IMR-90 (cell line): ENCODE data around the gene NRARP. TPM values are rescaled to one million over a fixed set of nuclear protein-coding genes. Genes with fewer than 3 reads are reported as not detected.

ENCODE experiments used
- ATAC-seq: fragments of 200-7000 bp; cut with Tn5 transposase; 2 replicates; pipeline ENCODE4 v1.9.1; 2020; ENCODE audit warnings: low read depth, mild to moderate bottlenecking, moderate library complexity
- BruUV-seq: library from RNA; stranded (reverse); fragments of 400-500 nt; replicated peaks from 2 replicates; lab custom pipeline; 2021; lab: Mats Ljungman, UMichigan
- CTCF ChIA-PET: fragments of 300-600 bp; formaldehyde crosslinking; extraction: SDS; loops from one replicate; lab custom pipeline; 2021; ENCODE audit warnings: antibody characterized with exemption; lab: Yijun Ruan, JAX
- POLR2A ChIA-PET: fragments of 300-600 bp; sonication (Branson Sonifier 250); formaldehyde crosslinking; loops from one replicate; lab custom pipeline; 2022; ENCODE audit warnings: antibody characterized with exemption; ENCODE audit not compliant: unreplicated experiment; lab: Charles Lee
- DNase-seq: peaks from one replicate; pipeline ENCODE4 v3.0.0; 2013
- H2AFZ ChIP-seq: replicated peaks from 2 replicates; pipeline ENCODE3; 2013; ENCODE audit warnings: low read length, mild to moderate bottlenecking; ENCODE audit not compliant: poor library complexity
- H2AK5ac ChIP-seq: 2 replicates; pipeline ENCODE4 v1.6.1; 2013; ENCODE audit warnings: low read depth, low read length, inconsistent platforms
- H2AK9ac ChIP-seq: replicated peaks from 2 replicates; pipeline ENCODE3; 2013; ENCODE audit warnings: mild to moderate bottlenecking, low read depth, low read length, moderate library complexity; ENCODE audit not compliant: poor library complexity
- H2BK120ac ChIP-seq: 2 replicates; pipeline ENCODE4 v1.6.1; 2013; ENCODE audit warnings: low read depth, low read length, inconsistent platforms
- H2BK15ac ChIP-seq: 3 replicates; pipeline ENCODE4 v1.6.1; 2013; ENCODE audit warnings: low read depth, low read length, inconsistent platforms
- H2BK20ac ChIP-seq: 2 replicates; pipeline ENCODE4 v1.6.1; 2013; ENCODE audit warnings: low read depth, mild to moderate bottlenecking, inconsistent platforms, low read length, moderate library complexity
- H2BK5ac ChIP-seq: 2 replicates; pipeline ENCODE4 v1.6.1; 2013; ENCODE audit warnings: mild to moderate bottlenecking, low read depth, low read length, inconsistent platforms; ENCODE audit not compliant: poor library complexity, severe bottlenecking
- H3K14ac ChIP-seq: replicated peaks from 2 replicates; pipeline ENCODE4 v1.6.1; 2013; ENCODE audit warnings: low read depth, low read length, inconsistent platforms
- H3K18ac ChIP-seq: 2 replicates; pipeline ENCODE4 v1.6.1; 2013; ENCODE audit warnings: low read depth, low read length, control low read depth
- H3K23ac ChIP-seq: 2 replicates; pipeline ENCODE4 v1.6.1; 2013; ENCODE audit warnings: low read depth, low read length, inconsistent platforms
- H3K27ac ChIP-seq: 2 replicates; pipeline ENCODE4 v1.5.1; 2013; ENCODE audit warnings: mild to moderate bottlenecking, control low read depth, low read length; ENCODE audit not compliant: insufficient read depth
- H3K27me3 ChIP-seq: 2 replicates; pipeline ENCODE4 v1.6.1; 2013; ENCODE audit warnings: low read length; ENCODE audit not compliant: control insufficient read depth, insufficient read depth
- H3K36me3 ChIP-seq: 2 replicates; pipeline ENCODE4 v1.6.1; 2013; ENCODE audit warnings: low read length, mixed read lengths; ENCODE audit not compliant: control insufficient read depth, insufficient read depth
- H3K4ac ChIP-seq: 2 replicates; pipeline ENCODE4 v1.6.1; 2013; ENCODE audit warnings: low read depth, low read length, inconsistent platforms
- H3K4me1 ChIP-seq: 2 replicates; pipeline ENCODE4 v1.6.1; 2013; ENCODE audit warnings: low read length, mixed read lengths; ENCODE audit not compliant: control insufficient read depth, insufficient read depth
- H3K4me2 ChIP-seq: 2 replicates; pipeline ENCODE4 v1.6.1; 2013; ENCODE audit warnings: low read depth, mild to moderate bottlenecking, control low read depth, low read length, moderate library complexity
- H3K4me3 ChIP-seq: 2 replicates; pipeline ENCODE4 v1.5.1; 2013; ENCODE audit warnings: low read depth, mild to moderate bottlenecking, control low read depth, low read length, moderate library complexity; ENCODE audit not compliant: insufficient read depth
- H3K56ac ChIP-seq: 2 replicates; pipeline ENCODE4 v1.6.1; 2013; ENCODE audit warnings: low read length, inconsistent platforms; ENCODE audit not compliant: insufficient read depth; ENCODE audit errors: extremely low read depth
- H3K79me1 ChIP-seq, 2 experiments: 2 replicates each; pipeline ENCODE4 v1.6.1; 2013; ENCODE audit warnings: low read length in 2 of 2, inconsistent platforms in 1 of 2, low read depth in 1 of 2
- H3K9ac ChIP-seq: 2 replicates; pipeline ENCODE4 v1.6.1; 2013; ENCODE audit warnings: low read depth, low read length, control low read depth
- H3K9me1 ChIP-seq: 2 replicates; pipeline ENCODE4 v1.6.1; 2013; ENCODE audit warnings: low read length, inconsistent platforms; ENCODE audit not compliant: insufficient read depth
- H3K9me3 ChIP-seq: 2 replicates; pipeline ENCODE4 v1.6.1; 2013; ENCODE audit warnings: low read length; ENCODE audit not compliant: control insufficient read depth, insufficient read depth
- H4K20me1 ChIP-seq: 2 replicates; pipeline ENCODE4 v1.6.1; 2013; ENCODE audit warnings: low read length, inconsistent platforms; ENCODE audit not compliant: insufficient read depth
- H4K5ac ChIP-seq: 2 replicates; pipeline ENCODE4 v1.6.1; 2013; ENCODE audit warnings: mild to moderate bottlenecking, low read depth, low read length, control low read depth
- H4K8ac ChIP-seq, 2 experiments: 2 replicates each; pipeline ENCODE4 v1.6.1; 2013; ENCODE audit warnings: low read depth in 2 of 2, low read length in 2 of 2, control low read depth in 1 of 2, inconsistent platforms in 1 of 2
- H4K91ac ChIP-seq: 2 replicates; pipeline ENCODE4 v1.6.1; 2013; ENCODE audit warnings: low read depth, low read length, inconsistent platforms; ENCODE audit not compliant: insufficient read depth
- MAFK ChIP-seq: IDR thresholded peaks from 2 replicates; pipeline ENCODE4 v1.6.1; 2012; ENCODE audit warnings: low read depth, low read length, improper control_type of control experiment
- POLR2A ChIP-seq: IDR thresholded peaks from 2 replicates; pipeline ENCODE4 v1.6.1; 2012; ENCODE audit warnings: mild to moderate bottlenecking, low read depth, low read length
- RAD21 ChIP-seq: IDR thresholded peaks from 2 replicates; pipeline ENCODE4 v1.6.1; 2012; ENCODE audit warnings: low read length, improper control_type of control experiment
- RCOR1 ChIP-seq: IDR thresholded peaks from 2 replicates; pipeline ENCODE4 v1.6.1; 2012; ENCODE audit warnings: mild to moderate bottlenecking, low read length, improper control_type of control experiment; ENCODE audit not compliant: insufficient replicate concordance
- SMC3 ChIP-seq: fragments of 150-350 bp; IDR thresholded peaks from 2 replicates; pipeline ENCODE4 v1.6.1; 2016; ENCODE audit warnings: low read depth, mild to moderate bottlenecking, antibody characterized with exemption, low read length, moderate library complexity
- WGBS, 2 experiments: methylation state at CpG; one replicate each; pipeline versions ENCODE4 v1.1.5 to v1.1.7; 2013; ENCODE audit warnings: missing lambda C conversion rate in 2 of 2; ENCODE audit not compliant: insufficient read length in 1 of 2; ENCODE audit errors: extremely low coverage in 2 of 2; 5-methylcytosine and 5-hydroxymethylcytosine counted together
- dilution Hi-C: fragments of 300-500 bp; cut with HindIII; formaldehyde crosslinking; loops from one replicate; pipeline ENCODE4 v1.14.3; 2018; ENCODE audit warnings: low sequenced_read_pairs; ENCODE audit not compliant: unreplicated experiment
- in situ Hi-C: fragments of 300-500 bp; cut with MboI; formaldehyde crosslinking; loops from 3 replicates; pipeline ENCODE4 v1.14.3; 2019; ENCODE audit warnings: low sequenced_read_pairs, inconsistent platforms, mixed read lengths
- intact Hi-C: fragments of 100-400 bp; cut with micrococcal nuclease; formaldehyde crosslinking; loops from 2 replicates; pipeline ENCODE4 v1.10.0; 2022
- polyA plus RNA-seq, 3 experiments: library from polyadenylated mRNA; depleted of rRNA; stranded (reverse); fragments of >200 nt; gene quantifications; 2 replicates each; pipeline ENCODE4 v1.2.3, GENCODE V29; 2012; ENCODE audit warnings: low replicate concordance in 1 of 3
- total RNA-seq: library from RNA; depleted of rRNA; stranded (reverse); fragments of >200 nt; gene quantifications from 2 replicates; pipeline ENCODE4 v1.2.3, GENCODE V29; 2012
- TF ChIP-seq, protein P1 (sequence below): conservative IDR thresholded peaks from 2 replicates; pipeline ENCODE4 v1.5.1; 2012; ENCODE audit warnings: mild to moderate bottlenecking, low read depth, low read length, improper control_type of control experiment

NRARP gene
- total and polyA plus RNA-seq, 2 of the 4 experiments (the other 2 are of a cell fraction) = 0.15 TPM; not detected in 1

DNA sequence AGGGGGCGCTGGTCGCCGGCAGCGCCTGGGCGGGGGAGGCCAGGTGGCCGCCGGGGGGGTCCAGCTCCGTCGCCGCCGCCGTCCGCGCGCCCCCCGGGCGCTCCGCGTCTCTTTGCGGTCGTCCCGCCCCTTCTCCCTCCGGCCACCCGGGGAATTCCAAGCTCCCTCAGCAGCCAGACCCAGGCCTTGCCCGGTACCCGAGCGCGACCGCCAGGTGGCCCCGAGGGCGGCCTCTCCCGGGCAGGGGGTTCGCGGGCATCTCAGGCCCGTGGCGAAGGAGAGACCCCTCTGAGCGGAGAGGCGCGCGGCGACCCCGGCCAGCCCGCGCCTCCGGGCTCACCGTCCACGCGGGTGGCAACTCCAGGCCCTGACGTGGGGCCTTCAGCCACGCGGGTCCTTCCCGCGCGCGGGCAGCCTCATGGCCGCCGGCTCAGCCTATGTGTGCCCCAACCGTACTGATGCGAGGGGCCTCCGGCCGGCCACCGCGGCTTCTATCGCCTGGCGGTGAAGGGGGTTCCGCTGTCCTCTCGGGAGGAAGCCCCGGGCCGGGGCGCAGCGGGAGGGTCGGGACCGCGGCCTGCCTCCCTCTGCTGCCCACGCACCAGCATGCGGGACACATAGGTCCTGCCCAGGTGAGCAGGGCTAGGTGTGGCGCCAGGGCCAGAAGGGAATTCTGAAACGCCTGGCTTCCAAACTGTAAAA lies 529 bp upstream of the NRARP start (continued):
- TF ChIP-seq RCOR1 = no peak
- no peak for TF ChIP-seq POLR2A

DNA sequence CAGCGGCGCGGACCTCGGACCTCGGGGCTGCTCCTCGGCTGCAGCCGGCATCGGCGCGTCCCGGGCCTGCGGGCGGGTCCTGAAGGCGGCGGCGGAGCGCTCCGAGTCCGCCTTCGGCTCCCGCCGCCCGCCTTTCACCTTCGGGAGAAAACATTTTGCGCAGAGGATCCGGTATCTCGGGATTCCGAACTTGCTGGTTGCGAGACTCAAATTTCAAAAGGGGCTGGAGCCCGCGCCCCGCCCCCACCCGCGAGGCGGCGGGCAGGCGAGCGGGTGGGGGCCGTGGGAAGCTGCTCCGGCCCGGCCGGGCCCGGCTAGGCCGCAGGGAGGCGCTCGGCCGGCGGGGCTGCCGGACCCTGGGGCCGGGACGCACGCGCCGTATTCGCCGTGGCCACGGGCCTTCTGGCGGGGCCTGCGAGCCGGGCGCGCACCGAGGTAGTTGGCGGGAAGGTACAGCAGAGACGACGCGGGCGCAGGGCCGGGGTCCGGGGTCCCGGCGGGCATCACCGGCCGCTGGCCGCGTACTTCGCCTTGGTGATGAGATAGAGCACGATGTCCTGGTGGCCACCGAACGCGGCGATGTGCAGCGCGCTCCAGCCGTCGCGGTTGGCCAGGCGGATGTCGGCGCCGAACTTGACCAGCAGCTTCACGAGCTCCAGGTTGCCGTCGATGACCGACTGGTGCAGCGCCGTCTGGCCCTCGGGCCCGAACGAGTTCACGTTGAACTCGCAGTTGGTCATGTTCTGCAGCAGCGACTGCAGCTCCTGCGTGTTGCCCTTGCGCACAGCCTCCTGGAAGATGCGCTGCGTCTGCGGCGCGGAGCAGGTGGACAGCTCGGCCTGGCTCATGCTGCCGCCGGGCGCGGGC lies 757 bp downstream of the NRARP start:
- Histone ChIP-seq H3K27me3 (peaks cover 31% of the 10 kb centered on the region), H2BK20ac (no peak overlapping the region), H2AK9ac (peak overlapping the region; percentile 78), H4K91ac (no peak overlapping the region), H3K56ac (no peak overlapping the region), H2AK5ac (no peak overlapping the region), H3K4ac (no peak overlapping the region), H4K20me1 (peaks cover 4% of the 10 kb centered on the region; the same call in 1 of the 2 replicates), H2AFZ (peak overlapping the region; percentile 91), H3K9me3 (no peaks in the 10 kb centered on the region), H4K8ac (no peak overlapping the region), H3K4me3 (peak overlapping the region; percentile 56), H3K9me1 (no peaks in the 10 kb centered on the region), H3K18ac (no peak overlapping the region), H3K4me2 (peak overlapping the region; percentile 96), H3K4me1 (peaks cover 3% of the 10 kb centered on the region), H3K23ac (peak overlapping the region; percentile 38; the same call in 1 of the 2 replicates), H4K5ac (no peak overlapping the region), H3K79me1 (no peaks in the 10 kb centered on the region), H3K27ac (no peak overlapping the region), H2BK15ac (no peak overlapping the region), H2BK120ac (no peak overlapping the region), H3K14ac (no peak overlapping the region), H3K36me3 (no peaks in the 10 kb centered on the region), H2BK5ac (no peak overlapping the region), H3K9ac (no peak overlapping the region)
- in situ Hi-C loops = no loop called here
- dilution Hi-C loops = no loop called here
- ATAC-seq (peak; percentile 30), DNase-seq (peak; percentile 39)
- no peak for TF ChIP-seq MAFK
- peak; percentile 28; the same call in 1 of the 2 replicates for TF ChIP-seq RAD21
- TF ChIP-seq SMC3 = peak; percentile 21; the same call in 1 of the 2 replicates
- TF ChIP-seq, protein P1, sequence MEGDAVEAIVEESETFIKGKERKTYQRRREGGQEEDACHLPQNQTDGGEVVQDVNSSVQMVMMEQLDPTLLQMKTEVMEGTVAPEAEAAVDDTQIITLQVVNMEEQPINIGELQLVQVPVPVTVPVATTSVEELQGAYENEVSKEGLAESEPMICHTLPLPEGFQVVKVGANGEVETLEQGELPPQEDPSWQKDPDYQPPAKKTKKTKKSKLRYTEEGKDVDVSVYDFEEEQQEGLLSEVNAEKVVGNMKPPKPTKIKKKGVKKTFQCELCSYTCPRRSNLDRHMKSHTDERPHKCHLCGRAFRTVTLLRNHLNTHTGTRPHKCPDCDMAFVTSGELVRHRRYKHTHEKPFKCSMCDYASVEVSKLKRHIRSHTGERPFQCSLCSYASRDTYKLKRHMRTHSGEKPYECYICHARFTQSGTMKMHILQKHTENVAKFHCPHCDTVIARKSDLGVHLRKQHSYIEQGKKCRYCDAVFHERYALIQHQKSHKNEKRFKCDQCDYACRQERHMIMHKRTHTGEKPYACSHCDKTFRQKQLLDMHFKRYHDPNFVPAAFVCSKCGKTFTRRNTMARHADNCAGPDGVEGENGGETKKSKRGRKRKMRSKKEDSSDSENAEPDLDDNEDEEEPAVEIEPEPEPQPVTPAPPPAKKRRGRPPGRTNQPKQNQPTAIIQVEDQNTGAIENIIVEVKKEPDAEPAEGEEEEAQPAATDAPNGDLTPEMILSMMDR = peak; percentile 45
- CTCF ChIA-PET = interaction anchor here (1.0 to 1.5 kb wide), 2 partner anchors 12 to 156 kb away, joined by 3 to 4 read pairs; no protein-coding TSS in a partner anchor
- intact Hi-C loops = loop anchor here (2.0 kb wide), 1 partner anchor 105 kb away; no protein-coding TSS in a partner anchor
- WGBS, 2 experiments = 1% methylated on average over 91 of the region's 115 CpGs; no CpG with 5 or more reads in 1 of the 2 experiments
- POLR2A ChIA-PET = no interaction called here
- BruUV-seq = no TSS peak
